MCF 10A (cell line): Measurements from ENCODE around the gene SDCCAG8. TPM values are rescaled to one million over a fixed set of nuclear protein-coding genes. Genes with fewer than 3 reads are reported as not detected.

Experiments used
- BruUV-seq: library from RNA; stranded (reverse); fragments of 400-500 nt; replicated peaks from 2 replicates; lab custom pipeline; 2021; lab: Mats Ljungman, UMichigan
- CTCF ChIA-PET: fragments of 300-600 bp; sonication (Branson Sonifier 250); formaldehyde crosslinking; extraction: SDS; loops from one replicate; lab custom pipeline; 2021; ENCODE audit warnings: antibody characterized with exemption, inconsistent platforms; lab: Yijun Ruan, JAX
- POLR2A ChIA-PET: fragments of 300-600, 350-650 bp; sonication (Branson Sonifier 250); formaldehyde crosslinking; extraction: SDS; loops from one replicate; lab custom pipeline; 2020; ENCODE audit warnings: antibody characterized with exemption, inconsistent platforms; lab: Yijun Ruan, JAX
- DNase-seq: peaks from one replicate; pipeline ENCODE4 v3.0.0-alpha.2; 2018; ENCODE audit not compliant: unreplicated experiment
- H3K27ac Mint-ChIP-seq: one replicate; pipeline ENCODE4 v1.8.0; 2022; ENCODE audit warnings: mild to moderate bottlenecking, low read depth, mixed read lengths; ENCODE audit not compliant: unreplicated experiment
- H3K27me3 Mint-ChIP-seq: one replicate; pipeline ENCODE4 v1.8.0; 2022; ENCODE audit warnings: mixed read lengths; ENCODE audit not compliant: insufficient read depth, unreplicated experiment
- H3K36me3 Mint-ChIP-seq: one replicate; pipeline ENCODE4 v1.8.0; 2022; ENCODE audit warnings: mild to moderate bottlenecking, moderate library complexity, mixed read lengths; ENCODE audit not compliant: insufficient read depth, unreplicated experiment
- H3K4me1 Mint-ChIP-seq: one replicate; pipeline ENCODE4 v1.8.0; 2022; ENCODE audit warnings: mixed read lengths; ENCODE audit not compliant: insufficient read depth, unreplicated experiment
- H3K4me3 Mint-ChIP-seq: one replicate; pipeline ENCODE4 v1.8.0; 2022; ENCODE audit warnings: mild to moderate bottlenecking, moderate library complexity, mixed read lengths; ENCODE audit not compliant: unreplicated experiment
- H3K9me3 Mint-ChIP-seq: one replicate; pipeline ENCODE4 v1.8.0; 2022; ENCODE audit warnings: mixed read lengths; ENCODE audit not compliant: unreplicated experiment
- intact Hi-C: fragments of 100-400 bp; cut with micrococcal nuclease; formaldehyde crosslinking; loops from 2 replicates; pipeline ENCODE4 v1.14.1; 2022
- total RNA-seq: library from RNA; stranded (reverse); gene quantifications from 2 replicates; pipeline ENCODE4 v1.2.3, GENCODE V29; 2022
- TF ChIP-seq, protein P1 (sequence below): fragments of 200-600 bp; IDR thresholded peaks from one replicate; pipeline ENCODE4 v1.8.0; 2022; ENCODE audit warnings: antibody characterized with exemption, mild to moderate bottlenecking; ENCODE audit not compliant: unreplicated experiment

Gene SDCCAG8
- total RNA-seq, 1 experiment from 2014 or later: 128 TPM

DNA sequence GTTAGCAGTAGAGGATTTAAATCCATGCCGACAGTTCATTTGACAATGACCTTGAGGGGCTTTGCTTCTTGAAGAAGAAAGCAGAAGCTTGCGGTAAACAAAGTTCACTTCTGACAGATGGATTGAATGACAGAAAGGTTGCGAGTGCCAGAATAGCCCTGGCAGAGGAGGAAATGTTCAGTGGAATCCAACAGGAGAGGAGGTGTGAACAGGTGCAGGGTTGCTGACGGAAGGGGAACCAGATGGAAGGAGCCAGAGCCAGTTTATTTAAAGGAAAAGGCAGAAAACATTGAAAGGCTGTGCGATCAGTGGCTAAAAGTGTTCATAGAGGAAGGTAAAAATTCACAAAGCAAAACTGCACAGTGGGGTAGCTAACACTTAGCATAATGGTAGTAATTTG, 141.0 kb downstream of the SDCCAG8 start:
- H3K9me3 Mint-ChIP-seq: no peaks in the 10 kb centered on the region
- intact Hi-C loops: no loop called here
- CTCF ChIA-PET: interaction anchor here (0.5 to 2.0 kb wide), 5 partner anchors 11 to 920 kb away, joined by 3 to 5 read pairs (median 3); no protein-coding TSS in a partner anchor
- BruUV-seq: no TSS peak
- H3K4me3 Mint-ChIP-seq: no peak overlapping the region
- H3K4me1 Mint-ChIP-seq: no peaks in the 10 kb centered on the region
- DNase-seq: no peak
- POLR2A ChIA-PET: interaction anchor here (1.0 kb wide), 1 partner anchor 15 kb away, joined by 3 read pairs; no protein-coding TSS in a partner anchor
- no peaks in the 10 kb centered on the region for H3K27me3 Mint-ChIP-seq
- H3K36me3 Mint-ChIP-seq: peaks cover 48% of the 10 kb centered on the region
- TF ChIP-seq, protein P1, sequence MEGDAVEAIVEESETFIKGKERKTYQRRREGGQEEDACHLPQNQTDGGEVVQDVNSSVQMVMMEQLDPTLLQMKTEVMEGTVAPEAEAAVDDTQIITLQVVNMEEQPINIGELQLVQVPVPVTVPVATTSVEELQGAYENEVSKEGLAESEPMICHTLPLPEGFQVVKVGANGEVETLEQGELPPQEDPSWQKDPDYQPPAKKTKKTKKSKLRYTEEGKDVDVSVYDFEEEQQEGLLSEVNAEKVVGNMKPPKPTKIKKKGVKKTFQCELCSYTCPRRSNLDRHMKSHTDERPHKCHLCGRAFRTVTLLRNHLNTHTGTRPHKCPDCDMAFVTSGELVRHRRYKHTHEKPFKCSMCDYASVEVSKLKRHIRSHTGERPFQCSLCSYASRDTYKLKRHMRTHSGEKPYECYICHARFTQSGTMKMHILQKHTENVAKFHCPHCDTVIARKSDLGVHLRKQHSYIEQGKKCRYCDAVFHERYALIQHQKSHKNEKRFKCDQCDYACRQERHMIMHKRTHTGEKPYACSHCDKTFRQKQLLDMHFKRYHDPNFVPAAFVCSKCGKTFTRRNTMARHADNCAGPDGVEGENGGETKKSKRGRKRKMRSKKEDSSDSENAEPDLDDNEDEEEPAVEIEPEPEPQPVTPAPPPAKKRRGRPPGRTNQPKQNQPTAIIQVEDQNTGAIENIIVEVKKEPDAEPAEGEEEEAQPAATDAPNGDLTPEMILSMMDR: no peak
- H3K27ac Mint-ChIP-seq: no peak overlapping the region

DNA sequence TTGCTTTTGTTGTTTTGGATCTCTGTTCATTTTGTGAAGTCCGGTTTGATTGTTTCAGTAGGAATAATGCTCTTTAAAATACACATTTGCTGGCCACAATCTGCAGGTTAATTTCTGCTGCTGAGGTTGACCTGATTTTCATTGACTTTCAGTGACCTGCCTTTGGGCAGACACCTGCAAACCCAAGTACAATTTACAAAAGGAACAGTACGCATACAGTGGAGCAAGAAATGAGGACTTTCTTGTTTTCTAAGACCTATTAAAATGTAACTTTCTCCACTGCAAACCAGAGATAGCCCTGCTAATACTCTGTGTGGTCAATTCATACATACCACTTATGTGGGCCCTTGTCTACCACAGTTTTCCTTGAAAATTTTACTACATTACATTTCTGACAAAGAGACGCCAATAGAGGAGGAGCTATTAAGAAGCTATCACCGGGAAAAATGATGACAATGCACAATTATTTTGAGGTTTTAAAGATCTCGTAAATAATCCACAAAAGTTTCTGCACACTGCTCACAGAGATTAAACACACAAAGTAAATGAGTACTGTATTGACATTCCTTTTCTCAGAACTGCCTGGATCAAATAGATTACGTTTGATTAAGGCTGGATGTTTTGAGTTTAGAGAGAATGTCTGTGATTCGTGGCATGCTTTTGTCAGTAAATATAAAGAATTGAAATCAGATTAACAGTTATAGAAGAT, 141.9 kb downstream of the SDCCAG8 start:
- Mint-ChIP-seq H3K36me3 (peaks cover 53% of the 10 kb centered on the region), H3K27me3 (no peaks in the 10 kb centered on the region), H3K4me1 (no peaks in the 10 kb centered on the region), H3K4me3 (no peak overlapping the region), H3K9me3 (no peaks in the 10 kb centered on the region), H3K27ac (no peak overlapping the region)
- ChIA-PET POLR2A (interaction anchor here (0.6 kb wide), 1 partner anchor 163 kb away, joined by 3 read pairs; no protein-coding TSS in a partner anchor), CTCF (interaction anchor here (0.5 to 2.0 kb wide), 4 partner anchors 12 to 920 kb away, joined by 3 to 5 read pairs (median 4); no protein-coding TSS in a partner anchor)
- BruUV-seq: no TSS peak
- intact Hi-C loops: no loop called here
- DNase-seq: no peak
- TF ChIP-seq, protein P1: no peak

DNA sequence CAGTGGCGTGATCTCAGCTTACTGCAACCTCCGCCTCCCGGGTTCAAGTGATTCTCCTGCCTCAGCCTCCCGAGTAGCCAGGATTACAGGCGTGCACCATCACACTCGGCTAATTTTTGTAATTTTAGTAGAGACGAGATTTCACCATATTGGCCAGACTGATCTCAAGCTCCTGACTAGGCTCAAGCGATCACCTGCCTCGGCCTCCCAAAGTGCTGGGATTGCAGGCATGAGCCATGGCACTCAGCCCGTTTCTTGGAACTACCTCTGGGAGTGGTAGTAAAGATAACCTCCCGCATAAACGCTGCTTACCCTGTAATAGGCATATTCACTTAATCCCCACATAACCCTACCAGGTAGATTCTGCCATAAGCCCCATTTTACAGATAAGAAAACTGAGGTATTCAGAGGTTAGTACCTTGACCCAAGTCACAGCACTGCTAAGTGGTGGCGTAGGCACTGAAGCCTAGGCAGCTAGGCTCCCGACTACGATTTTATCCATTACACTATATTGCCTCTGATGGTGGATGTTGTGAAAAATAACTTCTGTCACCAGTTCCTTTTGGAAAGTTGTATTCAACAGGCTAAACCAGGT, 143.8 kb downstream of the SDCCAG8 start:
- ChIA-PET CTCF (interaction anchor here (0.5 to 1.6 kb wide), 8 partner anchors 10 to 1399 kb away, joined by 3 to 5 read pairs (median 3); no protein-coding TSS in a partner anchor), POLR2A (interaction anchor here (0.6 kb wide), 1 partner anchor 862 kb away, joined by 3 read pairs; no protein-coding TSS in a partner anchor)
- no peaks in the 10 kb centered on the region for H3K9me3 Mint-ChIP-seq
- peaks cover 42% of the 10 kb centered on the region for H3K36me3 Mint-ChIP-seq
- H3K27me3 Mint-ChIP-seq: no peaks in the 10 kb centered on the region
- no peaks in the 10 kb centered on the region for H3K4me1 Mint-ChIP-seq
- DNase-seq: no peak
- H3K4me3 Mint-ChIP-seq: no peak overlapping the region
- no TSS peak for BruUV-seq
- intact Hi-C loops: no loop called here
- H3K27ac Mint-ChIP-seq: no peak overlapping the region
- TF ChIP-seq, protein P1: no peak

DNA sequence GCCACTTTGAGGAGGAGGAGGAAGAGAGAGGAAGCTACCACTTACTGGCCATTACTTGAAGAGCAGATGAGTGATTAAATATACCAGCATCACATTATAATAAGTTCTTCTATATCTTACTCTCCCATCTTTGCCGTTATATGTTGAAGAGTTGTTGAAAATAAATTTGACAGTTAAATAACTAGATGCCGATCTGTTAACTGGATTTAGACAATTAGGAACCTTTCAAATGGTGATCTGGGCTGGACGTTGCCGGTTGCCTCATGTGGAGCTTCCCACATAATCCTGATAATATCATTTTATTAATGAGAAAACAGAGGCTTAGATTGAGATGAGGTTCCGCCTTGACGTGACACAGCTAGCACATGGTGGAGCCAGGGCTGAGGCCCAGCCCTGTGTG, 147.0 kb downstream of the SDCCAG8 start:
- DNase-seq: no peak
- no peak overlapping the region for H3K27ac Mint-ChIP-seq
- TF ChIP-seq, protein P1: no peak
- intact Hi-C loops: no loop called here
- CTCF ChIA-PET: interaction anchor here (0.8 to 1.7 kb wide), 2 partner anchors 59 to 867 kb away, joined by 4 to 6 read pairs; no protein-coding TSS in a partner anchor
- no peaks in the 10 kb centered on the region for H3K27me3 Mint-ChIP-seq
- H3K4me1 Mint-ChIP-seq: peaks cover 14% of the 10 kb centered on the region
- no TSS peak for BruUV-seq
- H3K36me3 Mint-ChIP-seq: peaks cover 33% of the 10 kb centered on the region
- H3K4me3 Mint-ChIP-seq: no peak overlapping the region
- H3K9me3 Mint-ChIP-seq: no peaks in the 10 kb centered on the region
- POLR2A ChIA-PET: no interaction called here
